ENCODE data around the gene ITGA8. TPM values are rescaled to one million over a fixed set of nuclear protein-coding genes. Genes with fewer than 3 reads are reported as not detected.

The ITGA8 gene
- total and polyA plus RNA-seq, 2 of the 4 experiments (the other 2 are of a cell fraction), result under 0.01 to 0.02 TPM

- Histone ChIP-seq H3K36me3 (ENCODE audit: control insufficient read depth, insufficient read depth, low read length) (no peaks in the 10 kb centered on the region), H2AK5ac (ENCODE audit: low read depth, low read length) (no peak overlapping the region), H3K79me1 (ENCODE audit: low read depth in 1 of 2, low read length in 2 of 2) (no peaks in the 10 kb centered on the region), H2BK120ac (ENCODE audit: low read depth, low read length) (no peak overlapping the region), H3K4ac (ENCODE audit: low read depth, low read length) (no peak overlapping the region), H4K8ac (ENCODE audit: low read depth in 2 of 2, low read length in 2 of 2) (no peak overlapping the region), H3K9me3 (ENCODE audit: control insufficient read depth, insufficient read depth, low read length) (no peaks in the 10 kb centered on the region), H3K4me2 (ENCODE audit: low read depth, low read length) (no peak overlapping the region), H3K4me3 (ENCODE audit: insufficient read depth, low read depth, low read length) (no peak overlapping the region), H3K23ac (ENCODE audit: low read depth, low read length) (no peak overlapping the region), H3K27me3 (ENCODE audit: control insufficient read depth, insufficient read depth, low read length) (peaks cover 9% of the 10 kb centered on the region), H3K27ac (ENCODE audit: insufficient read depth, low read length) (no peak overlapping the region), H2BK5ac (ENCODE audit: low read depth, low read length, poor library complexity, severe bottlenecking) (no peak overlapping the region), H3K9me1 (ENCODE audit: insufficient read depth, low read length) (0 out of 2 replicates have a peak, but pooled peaks cover 4% of the 10 kb centered on the region), H3K9ac (ENCODE audit: low read depth, low read length) (no peak overlapping the region), H2BK20ac (ENCODE audit: low read depth, low read length) (no peak overlapping the region), H4K5ac (ENCODE audit: low read depth, low read length) (no peak overlapping the region), H3K56ac (ENCODE audit: extremely low read depth, insufficient read depth, low read length) (no peak overlapping the region), H2AFZ (replicated peaks; ENCODE audit: low read length, poor library complexity) (no peak overlapping the region), H4K91ac (ENCODE audit: insufficient read depth, low read depth, low read length) (no peak overlapping the region), H3K14ac (replicated peaks; ENCODE audit: low read depth, low read length) (no peak overlapping the region), H4K20me1 (ENCODE audit: insufficient read depth, low read length) (no peaks in the 10 kb centered on the region), H3K18ac (ENCODE audit: low read depth, low read length) (no peak overlapping the region), H3K4me1 (ENCODE audit: control insufficient read depth, insufficient read depth, low read length) (no peaks in the 10 kb centered on the region), H2BK15ac (ENCODE audit: low read depth, low read length) (no peak overlapping the region), H2AK9ac (replicated peaks; ENCODE audit: low read depth, low read length, poor library complexity) (no peak overlapping the region)
- in situ Hi-C loops (cut with MboI; ENCODE audit: low sequenced_read_pairs), result no loop called here
- intact Hi-C loops (cut with micrococcal nuclease), result no loop called here
- ChIA-PET POLR2A (ENCODE audit: unreplicated experiment) (no interaction called here), CTCF (no interaction called here)
- no peak for TF ChIP-seq RCOR1 (IDR thresholded peaks at IDR 0.05; ENCODE audit: insufficient replicate concordance, low read length)
- 0 out of 2 replicates have a peak, but pooled peaks have one; percentile 8 for TF ChIP-seq CEBPB (IDR thresholded peaks at IDR 0.05; ENCODE audit: low read depth, low read length)
- no CpG with 5 or more reads among the region's 6 CpGs for WGBS, 2 experiments (ENCODE audit: extremely low coverage in 2 of 2, insufficient read length in 1 of 2)
- no TSS peak for BruUV-seq (replicated peaks)
- dilution Hi-C loops (cut with HindIII; ENCODE audit: low sequenced_read_pairs, unreplicated experiment), result no loop called here
- ATAC-seq (ENCODE audit: low read depth), result no peak
- no peak for DNase-seq
Measured at GRCh38 chr10:15605740-15606369, 113.9 kb downstream of the ITGA8 start.
